GM10248 (cell line): ENCODE results near the gene MON2.
"Not testable (repeated sequence)": the region's sequence is repeated elsewhere in the genome, so short reads cannot be mapped to it uniquely, and the experiment has no call there.

Experiments used
- CTCF ChIA-PET: fragments of 300-600 bp; sonication (Branson Sonifier 250); formaldehyde crosslinking; extraction: SDS; loops from one replicate; lab custom pipeline; 2021; ENCODE audit warnings: antibody characterized with exemption; lab: Yijun Ruan, JAX
- POLR2A ChIA-PET: fragments of 350-650 bp; sonication (Branson Sonifier 250); formaldehyde crosslinking; extraction: SDS; loops from one replicate; lab custom pipeline; 2020; ENCODE audit warnings: antibody characterized with exemption; lab: Yijun Ruan, JAX
- DNase-seq: peaks from one replicate; pipeline ENCODE4 v3.0.0; 2012; ENCODE audit errors: extremely low spot score
- CTCF ChIP-seq: IDR thresholded peaks from 2 replicates; pipeline ENCODE4 v1.5.1; 2012; ENCODE audit warnings: mild to moderate bottlenecking, low read depth; ENCODE audit errors: extremely low read depth, missing control alignments, control extremely low read depth

Gene MON2

GRCh38 chr12:62481843-62482540 lies 15.4 kb downstream of the MON2 start:
- no peak for DNase-seq
- CTCF ChIA-PET = interaction anchor here (1.4 kb wide), 1 partner anchor 13 kb away, joined by 4 read pairs; no protein-coding TSS in a partner anchor
- TF ChIP-seq CTCF = no peak
- POLR2A ChIA-PET = no interaction called here

- no peak for DNase-seq
- ChIA-PET CTCF (interaction anchor here (0.7 to 1.4 kb wide), 3 partner anchors 8 to 44 kb away, joined by 3 to 4 read pairs (median 4); no protein-coding TSS in a partner anchor), POLR2A (no interaction called here)
- TF ChIP-seq CTCF = no peak
Measured at GRCh38 chr12:62482769-62483168, 16.1 kb downstream of the MON2 start.

DNA sequence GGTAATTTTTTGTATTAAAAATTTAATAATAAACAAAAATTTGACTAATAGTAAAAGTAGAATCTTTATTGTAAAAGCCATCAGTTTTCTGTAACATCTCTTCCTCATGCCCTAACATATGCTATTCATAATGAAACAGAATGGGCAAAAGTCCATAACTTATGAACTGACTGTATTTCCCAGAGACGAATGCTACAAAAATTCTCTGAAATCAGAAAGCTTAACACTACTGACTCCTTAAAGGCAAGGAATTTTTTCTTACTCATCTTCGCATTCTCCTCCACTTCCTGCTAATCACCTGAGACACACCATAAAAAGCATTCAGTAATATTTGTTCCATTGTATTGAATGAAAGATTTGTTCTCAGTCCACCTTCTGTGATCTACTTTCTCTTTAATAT lies 17.6 kb downstream of the MON2 start:
- no peak for DNase-seq
- TF ChIP-seq CTCF = no peak
- POLR2A ChIA-PET = no interaction called here
- CTCF ChIA-PET = interaction anchor here (1.5 kb wide), 2 partner anchors 16 to 310 kb away, joined by 3 to 4 read pairs; no protein-coding TSS in a partner anchor

DNA sequence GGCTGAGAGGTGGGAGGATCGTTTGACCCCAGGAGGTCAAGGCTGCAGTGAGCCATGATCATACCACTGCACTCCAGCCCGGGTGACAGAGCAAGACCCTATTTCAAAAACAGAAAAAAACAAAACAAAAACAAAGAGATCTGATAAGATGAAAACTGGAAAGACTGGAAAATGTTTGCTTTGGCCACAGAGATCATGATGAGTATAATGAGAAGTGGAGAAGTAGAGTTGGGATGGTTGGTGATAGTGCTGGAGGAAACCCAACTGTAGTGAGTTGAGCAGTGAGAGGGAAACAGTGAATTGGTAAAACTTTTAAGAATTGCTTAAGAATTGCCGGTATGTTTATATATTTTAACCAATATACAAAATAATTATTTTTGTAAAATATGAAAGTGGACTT lies 39.2 kb downstream of the MON2 start:
- no peak for TF ChIP-seq CTCF
- DNase-seq = no peak
- CTCF ChIA-PET = interaction anchor here (1.4 to 1.7 kb wide), 2 partner anchors 11 to 14 kb away, joined by 3 to 5 read pairs; no protein-coding TSS in a partner anchor
- POLR2A ChIA-PET = no interaction called here

GRCh38 chr12:62512901-62513300 lies 46.3 kb downstream of the MON2 start:
- POLR2A ChIA-PET = no interaction called here
- no peak for TF ChIP-seq CTCF
- CTCF ChIA-PET = no interaction called here

DNA sequence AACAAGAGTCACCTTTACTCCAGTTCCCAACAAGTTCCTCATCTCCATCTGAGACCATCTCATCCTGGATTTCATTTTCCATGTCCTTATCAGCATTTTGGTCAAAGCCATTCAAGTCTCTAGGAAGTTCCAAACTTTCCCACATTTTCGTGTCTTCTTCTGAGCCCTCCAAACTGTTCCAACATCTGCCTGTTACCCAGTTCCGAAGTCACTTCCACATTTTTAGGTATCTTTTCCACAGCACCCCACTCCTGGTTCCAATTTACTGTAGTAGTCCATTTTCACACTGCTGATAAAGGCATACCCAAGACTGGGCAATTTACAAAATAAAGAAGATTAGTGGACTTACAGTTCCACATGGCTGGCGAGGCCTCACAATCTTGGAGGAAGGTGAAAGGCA lies 47.5 kb downstream of the MON2 start:
- CTCF ChIA-PET, DNase-seq: not testable (repeated sequence)

More at GRCh38 chr12:62512901-62513300, 46.3 kb downstream of the MON2 start:
- DNase-seq = no peak

DNA sequence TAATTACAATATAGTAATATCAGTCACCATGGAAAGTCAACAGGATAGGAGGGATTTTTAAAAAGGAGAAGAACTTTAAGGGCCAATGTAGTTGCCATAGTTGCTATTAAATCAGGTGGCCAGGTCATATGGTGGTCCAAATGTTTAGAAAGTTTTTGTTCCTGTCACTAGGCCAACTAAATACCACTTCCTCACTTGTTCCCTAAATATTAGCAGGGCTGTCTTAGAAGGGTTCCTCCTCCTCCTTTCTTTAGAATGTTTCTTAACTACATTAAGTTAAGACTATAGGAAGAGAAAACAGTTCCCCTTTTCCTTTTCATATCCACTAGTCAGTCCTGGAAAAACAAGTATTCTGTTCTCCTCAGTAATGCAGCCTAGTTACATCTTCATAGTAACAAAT lies 50.3 kb downstream of the MON2 start:
- no peak for DNase-seq
- ChIA-PET POLR2A (no interaction called here), CTCF (interaction anchor here (1.6 kb wide), 1 partner anchor 277 kb away, joined by 5 read pairs; no protein-coding TSS in a partner anchor)
- no peak for TF ChIP-seq CTCF

More for the DNA sequence above, 47.5 kb downstream of the MON2 start:
- POLR2A ChIA-PET = not testable (repeated sequence)
